OCI-LY7 (cell line): ENCODE data around the gene FOXP1. TPM values are rescaled to one million over a fixed set of nuclear protein-coding genes. Genes with fewer than 3 reads are reported as not detected.
A peak's percentile ranks its signal among the peaks of the same experiment; 100 is the strongest.

Source experiments
- BruUV-seq: library from RNA; stranded (reverse); fragments of 400-500 nt; replicated peaks from 2 replicates; lab custom pipeline; 2021; lab: Mats Ljungman, UMichigan
- CTCF ChIA-PET: fragments of 300-600 bp; sonication (Branson Sonifier 250); formaldehyde crosslinking; loops from one replicate; lab custom pipeline; 2022; ENCODE audit warnings: antibody characterized with exemption; ENCODE audit not compliant: unreplicated experiment; lab: Charles Lee
- POLR2A ChIA-PET: fragments of 300-600 bp; sonication (Branson Sonifier 250); formaldehyde crosslinking; loops from one replicate; lab custom pipeline; 2022; ENCODE audit warnings: antibody characterized with exemption; lab: Charles Lee
- DNase-seq: peaks from one replicate; pipeline ENCODE4 v3.0.0-alpha.2; 2015; ENCODE audit warnings: low spot score
- H2AFZ ChIP-seq: fragments of 200-600 bp; sonication (generic), shearing (Covaris generic); 2 replicates; pipeline ENCODE4 v1.6.1; 2014; ENCODE audit warnings: mild to moderate bottlenecking, antibody characterized with exemption, low read length, moderate library complexity
- H3K27ac ChIP-seq: fragments of 200-600 bp; sonication (generic); 2 replicates; pipeline ENCODE4 v1.5.1; 2014; ENCODE audit warnings: mixed run types, low read depth, mild to moderate bottlenecking, moderate library complexity, low read length, inconsistent platforms; ENCODE audit not compliant: poor library complexity, severe bottlenecking
- H3K36me3 ChIP-seq: fragments of 200-600 bp; sonication (generic); 2 replicates; pipeline ENCODE4 v1.6.1; 2014; ENCODE audit warnings: mild to moderate bottlenecking, antibody characterized with exemption, low read length, moderate library complexity, mixed read lengths; ENCODE audit not compliant: insufficient read depth
- H3K4me1 ChIP-seq: fragments of 200-600 bp; sonication (generic); 2 replicates; pipeline ENCODE4 v1.5.1; 2014; ENCODE audit warnings: mild to moderate bottlenecking, low read length; ENCODE audit not compliant: insufficient read depth, poor library complexity, severe bottlenecking
- H3K4me2 ChIP-seq: fragments of 200-600 bp; sonication (generic); 2 replicates; pipeline ENCODE4 v1.6.1; 2014; ENCODE audit warnings: mild to moderate bottlenecking, low read length
- H3K4me3 ChIP-seq: fragments of 200-600 bp; sonication (generic); 2 replicates; pipeline ENCODE4 v1.5.1; 2014; ENCODE audit warnings: mild to moderate bottlenecking, low read depth, low read length; ENCODE audit not compliant: poor library complexity, severe bottlenecking
- H3K79me2 ChIP-seq: fragments of 200-600 bp; sonication (generic); 2 replicates; pipeline ENCODE4 v1.6.1; 2016; ENCODE audit warnings: low read depth, mild to moderate bottlenecking, low read length, moderate library complexity, mixed read lengths; ENCODE audit not compliant: insufficient read depth
- H3K9me2 ChIP-seq: fragments of 200-600 bp; sonication (generic); 2 replicates; pipeline ENCODE4 v1.6.1; 2016; ENCODE audit warnings: mild to moderate bottlenecking, low read length, mixed read lengths; ENCODE audit not compliant: insufficient read depth
- H3K9me3 ChIP-seq: fragments of 200-600 bp; sonication (generic); 2 replicates; pipeline ENCODE4 v1.6.1; 2014; ENCODE audit warnings: mild to moderate bottlenecking, mixed run types, low read length, mixed read lengths
- H4K20me1 ChIP-seq: fragments of 200-600 bp; sonication (generic); 2 replicates; pipeline ENCODE4 v1.6.1; 2014; ENCODE audit warnings: mild to moderate bottlenecking, antibody characterized with exemption, low read length, moderate library complexity, mixed read lengths; ENCODE audit not compliant: insufficient read depth
- EZH2phosphoT487 ChIP-seq: fragments of 200-600 bp; sonication (generic); IDR thresholded peaks from 2 replicates; pipeline ENCODE4 v1.6.1; 2018; ENCODE audit warnings: low read depth, borderline replicate concordance, mild to moderate bottlenecking, mixed run types, antibody characterized with exemption, low read length, moderate library complexity, mixed read lengths
- intact Hi-C: fragments of 100-400 bp; cut with micrococcal nuclease; formaldehyde crosslinking; loops from one replicate; pipeline ENCODE4 v1.10.0; 2022; ENCODE audit not compliant: unreplicated experiment
- total RNA-seq, 2 experiments: library from RNA; depleted of rRNA in 1 of 2; stranded (reverse); fragments of >200 nt in 1 of 2; shearing (Covaris generic) in 1 of 2; gene quantifications; 2 replicates each; pipeline ENCODE4 v1.2.3, GENCODE V29; 2014 to 2022
- TF ChIP-seq, protein P1 (sequence below): fragments of 200-600 bp; sonication (generic); conservative IDR thresholded peaks from 2 replicates; pipeline ENCODE4 v1.5.1; 2014; ENCODE audit warnings: mild to moderate bottlenecking, antibody characterized with exemption, low read length, moderate library complexity, mixed read lengths

The FOXP1 gene
- total RNA-seq, 2 experiments from 2014 or later, result 87.3 to 151 TPM

DNA sequence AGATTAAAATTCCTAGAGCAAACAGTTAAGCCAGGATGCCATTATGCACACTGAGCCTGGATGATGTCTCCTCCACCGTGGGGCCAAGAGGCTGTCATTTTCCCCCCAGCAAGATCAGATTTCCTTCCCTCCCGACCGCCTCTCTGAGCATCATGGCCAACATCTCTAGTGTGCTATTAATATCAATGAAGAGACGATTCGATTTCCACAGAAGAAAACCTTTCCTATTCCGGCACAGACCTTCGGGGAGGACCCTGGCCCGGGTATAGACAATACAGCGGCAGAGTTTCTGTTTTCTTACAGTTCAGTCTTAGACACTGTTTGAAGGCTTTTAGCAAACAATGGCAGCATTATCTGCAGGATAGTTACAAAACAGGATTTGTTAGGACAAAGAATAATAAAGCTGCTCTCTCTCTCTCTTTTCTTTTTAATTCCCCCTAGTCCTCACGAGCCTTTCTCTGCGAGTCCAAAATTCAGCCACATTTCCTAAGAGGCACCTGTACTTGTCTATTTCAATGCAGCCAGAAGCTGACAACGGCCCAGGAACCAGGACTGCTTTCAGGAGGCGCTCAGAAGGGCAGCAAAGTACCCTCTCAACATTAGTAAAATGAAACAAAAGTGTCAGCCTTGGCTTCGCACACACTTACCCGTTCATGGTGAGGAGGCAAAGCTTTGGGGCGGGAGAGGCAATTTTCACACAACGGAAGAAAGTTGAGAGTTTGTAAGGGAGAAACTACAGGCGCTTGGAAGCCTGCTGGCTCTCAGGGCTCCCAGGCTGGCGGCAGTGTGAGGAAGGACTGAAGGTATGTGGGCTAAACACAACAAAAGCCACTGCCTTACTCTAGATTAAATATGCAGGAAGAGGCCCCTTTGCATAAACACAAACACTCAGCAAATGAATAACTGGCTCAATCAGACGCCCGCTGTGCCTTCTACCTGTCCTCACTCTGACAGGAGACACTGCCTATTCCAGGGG, 278.0 kb downstream of the FOXP1 start:
- ChIA-PET CTCF (no interaction called here), POLR2A (interaction anchor here (0.6 kb wide), 1 partner anchor 211 kb away, joined by 4 read pairs; no protein-coding TSS in a partner anchor)
- no peaks in the 10 kb centered on the region for H3K4me1 ChIP-seq
- no peak for TF ChIP-seq EZH2phosphoT487
- TF ChIP-seq, protein P1, sequence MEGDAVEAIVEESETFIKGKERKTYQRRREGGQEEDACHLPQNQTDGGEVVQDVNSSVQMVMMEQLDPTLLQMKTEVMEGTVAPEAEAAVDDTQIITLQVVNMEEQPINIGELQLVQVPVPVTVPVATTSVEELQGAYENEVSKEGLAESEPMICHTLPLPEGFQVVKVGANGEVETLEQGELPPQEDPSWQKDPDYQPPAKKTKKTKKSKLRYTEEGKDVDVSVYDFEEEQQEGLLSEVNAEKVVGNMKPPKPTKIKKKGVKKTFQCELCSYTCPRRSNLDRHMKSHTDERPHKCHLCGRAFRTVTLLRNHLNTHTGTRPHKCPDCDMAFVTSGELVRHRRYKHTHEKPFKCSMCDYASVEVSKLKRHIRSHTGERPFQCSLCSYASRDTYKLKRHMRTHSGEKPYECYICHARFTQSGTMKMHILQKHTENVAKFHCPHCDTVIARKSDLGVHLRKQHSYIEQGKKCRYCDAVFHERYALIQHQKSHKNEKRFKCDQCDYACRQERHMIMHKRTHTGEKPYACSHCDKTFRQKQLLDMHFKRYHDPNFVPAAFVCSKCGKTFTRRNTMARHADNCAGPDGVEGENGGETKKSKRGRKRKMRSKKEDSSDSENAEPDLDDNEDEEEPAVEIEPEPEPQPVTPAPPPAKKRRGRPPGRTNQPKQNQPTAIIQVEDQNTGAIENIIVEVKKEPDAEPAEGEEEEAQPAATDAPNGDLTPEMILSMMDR, result no peak
- no peaks in the 10 kb centered on the region for H3K36me3 ChIP-seq
- no peak for DNase-seq
- intact Hi-C loops, result no loop called here
- H4K20me1 ChIP-seq, result peaks cover 8% of the 10 kb centered on the region
- no peak overlapping the region for H3K4me3 ChIP-seq
- H3K9me3 ChIP-seq, result no peaks in the 10 kb centered on the region
- no TSS peak for BruUV-seq
- H3K9me2 ChIP-seq, result no peaks in the 10 kb centered on the region
- H2AFZ ChIP-seq, result no peak overlapping the region
- H3K27ac ChIP-seq, result no peak overlapping the region
- peak overlapping the region; percentile 48; the same call in 1 of the 2 replicates for H3K4me2 ChIP-seq
- no peaks in the 10 kb centered on the region for H3K79me2 ChIP-seq

DNA sequence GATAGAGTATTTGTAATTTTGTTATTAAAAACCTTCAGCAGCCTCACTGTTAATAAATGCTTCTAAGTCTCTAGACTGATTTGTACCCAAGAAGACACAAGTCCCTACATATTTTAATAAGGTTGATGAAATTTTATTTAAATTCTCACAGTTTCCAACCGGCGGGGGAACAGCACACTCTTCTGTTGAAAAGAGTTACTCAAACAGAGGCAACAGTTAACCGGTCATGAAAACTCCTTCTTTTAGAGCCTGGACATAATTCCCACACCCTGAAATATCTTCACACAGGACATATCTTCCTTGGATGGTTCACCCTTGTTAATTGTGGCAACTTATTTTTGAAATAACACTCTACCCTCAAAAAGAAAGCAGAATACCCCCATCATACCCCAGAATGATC, 278.8 kb downstream of the FOXP1 start:
- BruUV-seq, result no TSS peak
- Histone ChIP-seq H3K27ac (no peak overlapping the region), H3K9me3 (no peaks in the 10 kb centered on the region), H3K4me3 (no peak overlapping the region), H4K20me1 (peaks cover 11% of the 10 kb centered on the region), H3K79me2 (no peaks in the 10 kb centered on the region), H2AFZ (no peak overlapping the region), H3K9me2 (no peaks in the 10 kb centered on the region), H3K36me3 (no peaks in the 10 kb centered on the region), H3K4me1 (no peaks in the 10 kb centered on the region), H3K4me2 (peak overlapping the region; percentile 48; the same call in 1 of the 2 replicates)
- CTCF ChIA-PET, result no interaction called here
- TF ChIP-seq, protein P1, result peak; percentile 26; the same call in 1 of the 2 replicates
- no peak for TF ChIP-seq EZH2phosphoT487
- intact Hi-C loops, result no loop called here
- POLR2A ChIA-PET, result no interaction called here
- no peak for DNase-seq
